ENCODE data around the gene AUTS2.

AUTS2 gene

DNA sequence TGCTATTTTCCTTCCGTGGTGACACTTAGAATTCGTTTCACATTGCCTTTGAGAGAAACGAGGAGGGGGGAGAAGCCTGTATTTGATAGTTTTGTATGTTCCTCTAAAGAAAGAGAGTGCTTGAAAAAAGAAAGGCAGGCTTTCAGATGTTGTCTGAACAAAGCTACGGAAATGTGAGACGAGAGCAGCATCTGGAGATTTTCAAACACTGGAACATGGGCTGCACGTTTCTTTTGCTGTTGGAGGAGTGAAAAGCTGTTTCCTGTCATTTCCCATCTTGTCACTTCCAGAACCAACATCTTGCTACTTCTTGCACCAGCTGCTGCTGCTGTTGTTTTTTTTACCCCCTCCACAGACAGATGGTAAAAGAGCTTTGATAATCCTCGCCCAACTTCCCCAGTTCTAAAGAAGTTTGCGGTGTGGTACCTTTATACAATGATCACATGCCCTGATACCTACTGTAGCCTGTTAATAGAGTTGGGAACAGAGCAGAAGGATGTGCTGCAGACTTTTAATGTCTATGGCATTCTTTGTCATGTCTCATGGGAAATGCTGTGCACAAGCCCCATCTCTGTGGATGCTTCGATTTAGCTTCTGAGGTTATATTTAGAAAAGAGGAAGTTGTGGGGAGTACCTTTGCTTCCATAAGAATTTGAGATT is 408.1 kb downstream of the AUTS2 start:
- no peaks in the 10 kb centered on the region for H3K4me1 ChIP-seq (ENCODE audit: insufficient read depth, low read length)
- no peaks in the 10 kb centered on the region for H3K36me3 ChIP-seq (ENCODE audit: insufficient read depth, low read length)
- H3K4me3 ChIP-seq (ENCODE audit: low read length) = no peak overlapping the region
- 85% methylated on average over 9 of the region's 9 CpGs for WGBS
- no peaks in the 10 kb centered on the region for H3K9me3 ChIP-seq (ENCODE audit: insufficient read depth, low read depth, low read length)
- no peak overlapping the region for H3K9ac ChIP-seq (ENCODE audit: low read depth, low read length)
- no peaks in the 10 kb centered on the region for H3K27me3 ChIP-seq (ENCODE audit: insufficient read depth, low read length)
- H3K27ac ChIP-seq (ENCODE audit: low read depth, low read length) = no peak overlapping the region

DNA sequence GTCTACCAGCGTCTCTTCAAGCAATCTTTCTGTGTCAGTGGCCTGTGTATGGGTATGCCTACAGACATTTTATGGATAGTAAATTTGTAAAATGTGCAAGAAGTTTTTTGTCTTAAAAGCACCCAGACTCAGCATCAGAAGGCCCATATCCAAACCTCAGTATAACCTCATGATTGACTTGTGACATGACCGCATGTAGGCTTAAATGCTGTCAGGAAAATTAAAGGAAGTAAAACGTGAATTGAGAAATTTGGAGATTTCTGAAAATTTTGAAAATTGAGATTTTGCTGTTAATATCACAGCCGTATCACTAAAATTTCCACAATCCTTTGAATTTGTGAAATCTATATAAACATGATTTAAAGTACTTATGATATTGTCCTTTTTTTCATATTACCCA is 410.2 kb downstream of the AUTS2 start:
- no peaks in the 10 kb centered on the region for H3K9me3 ChIP-seq (ENCODE audit: insufficient read depth, low read depth, low read length)
- H3K27ac ChIP-seq (ENCODE audit: low read depth, low read length) = no peak overlapping the region
- no peaks in the 10 kb centered on the region for H3K36me3 ChIP-seq (ENCODE audit: insufficient read depth, low read length)
- H3K9ac ChIP-seq (ENCODE audit: low read depth, low read length) = no peak overlapping the region
- no peaks in the 10 kb centered on the region for H3K27me3 ChIP-seq (ENCODE audit: insufficient read depth, low read length)
- H3K4me1 ChIP-seq (ENCODE audit: insufficient read depth, low read length) = peaks cover 13% of the 10 kb centered on the region
- H3K4me3 ChIP-seq (ENCODE audit: low read length) = no peak overlapping the region
- WGBS = 97% methylated on average over 3 of the region's 4 CpGs

DNA sequence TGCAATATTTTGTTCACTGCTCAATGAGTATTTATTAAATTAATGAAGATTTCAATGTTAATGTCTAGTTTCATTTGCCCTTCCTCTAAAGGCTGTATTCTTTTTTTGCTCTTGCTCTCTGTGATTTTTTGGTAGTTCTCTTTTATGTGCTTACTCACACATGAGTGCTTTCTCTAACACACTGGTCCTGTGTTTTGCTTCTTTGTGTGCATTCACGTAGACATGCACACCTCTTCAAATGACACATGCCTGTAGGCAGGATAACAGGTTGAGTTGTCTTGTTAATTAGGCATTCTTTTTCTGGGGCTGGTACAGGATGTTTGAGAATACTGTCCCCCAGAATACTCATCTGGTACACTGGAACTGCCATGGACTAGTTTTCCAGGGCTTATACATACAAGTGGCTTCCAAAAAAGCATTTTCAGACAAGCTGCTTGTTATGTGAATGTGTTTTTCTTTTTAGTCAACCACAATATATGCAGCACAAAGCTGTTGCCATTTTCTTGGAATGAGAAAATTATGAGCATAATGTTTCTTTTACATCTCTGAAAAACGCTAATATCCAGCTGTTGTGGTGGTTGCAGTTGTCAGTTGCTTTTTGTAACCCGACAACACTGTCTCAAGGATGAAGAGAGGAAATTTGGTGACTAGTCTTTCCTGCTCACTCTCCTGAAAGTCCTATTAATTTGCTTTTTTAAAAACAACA is 416.4 kb downstream of the AUTS2 start:
- H3K4me1 ChIP-seq (ENCODE audit: insufficient read depth, low read length) = peaks cover 32% of the 10 kb centered on the region
- no peaks in the 10 kb centered on the region for H3K27me3 ChIP-seq (ENCODE audit: insufficient read depth, low read length)
- no peaks in the 10 kb centered on the region for H3K9me3 ChIP-seq (ENCODE audit: insufficient read depth, low read depth, low read length)
- H3K27ac ChIP-seq (ENCODE audit: low read depth, low read length) = no peak overlapping the region
- 94% methylated on average over 3 of the region's 3 CpGs for WGBS
- no peak overlapping the region for H3K9ac ChIP-seq (ENCODE audit: low read depth, low read length)
- H3K36me3 ChIP-seq (ENCODE audit: insufficient read depth, low read length) = no peaks in the 10 kb centered on the region
- no peak overlapping the region for H3K4me3 ChIP-seq (ENCODE audit: low read length)

DNA sequence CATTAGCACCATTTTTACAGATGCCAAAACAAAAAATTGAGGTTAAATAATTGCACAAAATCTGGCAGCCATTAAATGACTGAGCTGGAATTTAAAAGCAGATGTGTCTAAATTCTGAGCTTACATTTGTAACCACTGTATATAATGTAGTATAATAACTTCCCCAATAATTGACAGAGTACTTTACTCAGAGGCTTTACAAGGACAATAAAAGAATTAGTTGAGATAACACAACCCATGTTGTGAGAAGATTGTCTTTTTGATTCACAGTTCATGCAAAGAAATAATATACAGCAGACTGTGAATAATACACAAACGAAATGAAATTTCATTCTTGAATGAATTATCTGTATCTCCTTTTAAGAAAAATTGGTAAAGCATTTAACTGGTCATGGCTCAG is 417.1 kb downstream of the AUTS2 start:
- no CpG with 5 or more reads among the region's 1 CpG for WGBS
- Histone ChIP-seq H3K4me3 (ENCODE audit: low read length) (no peak overlapping the region), H3K27ac (ENCODE audit: low read depth, low read length) (no peak overlapping the region), H3K4me1 (ENCODE audit: insufficient read depth, low read length) (peaks cover 32% of the 10 kb centered on the region), H3K36me3 (ENCODE audit: insufficient read depth, low read length) (no peaks in the 10 kb centered on the region), H3K9me3 (ENCODE audit: insufficient read depth, low read depth, low read length) (no peaks in the 10 kb centered on the region), H3K27me3 (ENCODE audit: insufficient read depth, low read length) (no peaks in the 10 kb centered on the region), H3K9ac (ENCODE audit: low read depth, low read length) (no peak overlapping the region)

DNA sequence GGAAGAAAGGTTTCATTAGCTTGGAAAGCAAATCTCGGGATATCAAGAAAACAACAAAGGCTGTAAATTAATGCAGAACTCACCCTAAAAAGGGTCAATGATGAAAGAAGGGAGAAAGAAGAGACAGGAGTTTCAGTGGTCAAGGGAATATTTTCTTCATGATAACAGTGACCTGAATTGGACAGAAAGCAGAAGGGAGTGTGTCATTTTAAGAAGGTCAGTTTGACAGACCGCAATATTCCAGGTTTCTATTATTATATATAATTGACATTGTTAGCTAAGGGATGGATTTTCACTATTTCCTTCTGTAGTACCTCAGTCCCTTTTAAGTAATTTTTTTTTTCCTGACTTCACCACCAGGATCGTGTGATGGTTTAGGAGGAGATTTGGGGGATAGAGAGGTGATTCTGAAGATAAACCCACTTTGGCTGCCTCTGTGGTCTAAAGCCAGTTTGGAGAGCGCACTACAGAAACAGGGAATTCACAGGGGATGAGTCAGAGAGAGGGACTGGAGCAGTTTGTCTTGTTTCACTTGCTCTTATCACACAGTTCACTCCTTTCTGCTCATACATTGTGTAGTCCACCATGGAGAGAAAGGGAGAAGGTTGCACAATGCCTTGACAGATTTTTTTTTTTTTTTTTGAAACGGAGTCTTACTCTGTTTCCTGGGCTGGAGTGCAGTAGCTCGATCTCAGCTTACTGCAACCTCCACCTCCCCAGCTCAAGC is 417.9 kb downstream of the AUTS2 start:
- Histone ChIP-seq H3K27ac (ENCODE audit: low read depth, low read length) (no peak overlapping the region), H3K9ac (ENCODE audit: low read depth, low read length) (no peak overlapping the region), H3K36me3 (ENCODE audit: insufficient read depth, low read length) (no peaks in the 10 kb centered on the region), H3K9me3 (ENCODE audit: insufficient read depth, low read depth, low read length) (no peaks in the 10 kb centered on the region), H3K4me1 (ENCODE audit: insufficient read depth, low read length) (peaks cover 32% of the 10 kb centered on the region), H3K4me3 (ENCODE audit: low read length) (no peak overlapping the region), H3K27me3 (ENCODE audit: insufficient read depth, low read length) (no peaks in the 10 kb centered on the region)
- WGBS = 78% methylated on average over 5 of the region's 6 CpGs

DNA sequence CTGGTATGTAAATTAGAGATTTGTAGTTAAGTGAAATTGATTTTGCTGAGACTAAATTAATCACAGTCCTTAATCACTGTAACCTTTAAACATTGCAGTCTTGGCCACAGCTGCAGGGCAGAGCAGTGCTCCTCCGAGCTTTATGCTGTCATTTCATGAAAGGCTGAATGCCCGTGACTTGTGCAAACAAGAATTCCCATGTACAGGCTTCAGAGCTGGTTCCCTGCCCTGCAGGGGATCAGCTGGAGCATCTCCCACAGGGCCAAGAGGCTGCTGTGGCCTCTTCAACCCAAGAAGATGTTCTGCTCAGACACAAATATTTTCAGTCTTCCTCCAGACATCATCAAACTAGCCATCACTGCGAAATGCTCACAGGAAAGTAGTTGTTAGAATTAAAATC is 419.1 kb downstream of the AUTS2 start:
- Histone ChIP-seq H3K27ac (ENCODE audit: low read depth, low read length) (no peak overlapping the region), H3K4me1 (ENCODE audit: insufficient read depth, low read length) (peaks cover 39% of the 10 kb centered on the region), H3K9ac (ENCODE audit: low read depth, low read length) (no peak overlapping the region), H3K9me3 (ENCODE audit: insufficient read depth, low read depth, low read length) (no peaks in the 10 kb centered on the region), H3K4me3 (ENCODE audit: low read length) (no peak overlapping the region), H3K27me3 (ENCODE audit: insufficient read depth, low read length) (no peaks in the 10 kb centered on the region), H3K36me3 (ENCODE audit: insufficient read depth, low read length) (no peaks in the 10 kb centered on the region)
- WGBS = 78% methylated on average over 2 of the region's 3 CpGs

DNA sequence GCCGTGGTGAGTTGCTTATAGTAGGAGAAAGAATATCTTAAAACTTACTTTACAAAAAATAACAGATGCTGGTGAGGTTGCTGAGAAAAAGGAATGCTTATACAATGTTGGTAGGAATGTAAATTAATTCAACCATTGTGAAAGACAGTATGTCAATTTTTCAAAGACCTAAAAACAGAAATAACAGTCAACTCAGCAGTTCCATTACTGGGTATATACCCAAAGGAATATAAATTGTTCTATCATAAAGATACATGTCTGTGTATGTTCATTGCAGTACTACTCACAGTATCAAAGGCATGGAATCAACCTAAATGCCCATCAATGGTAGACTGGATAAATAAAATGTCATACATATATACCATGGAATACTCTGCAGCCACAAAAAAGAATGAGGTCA is 420.4 kb downstream of the AUTS2 start:
- Histone ChIP-seq H3K9ac (ENCODE audit: low read depth, low read length) (no peak overlapping the region), H3K4me3 (ENCODE audit: low read length) (no peak overlapping the region), H3K4me1 (ENCODE audit: insufficient read depth, low read length) (peaks cover 28% of the 10 kb centered on the region), H3K27me3 (ENCODE audit: insufficient read depth, low read length) (no peaks in the 10 kb centered on the region), H3K9me3 (ENCODE audit: insufficient read depth, low read depth, low read length) (no peaks in the 10 kb centered on the region), H3K27ac (ENCODE audit: low read depth, low read length) (no peak overlapping the region), H3K36me3 (ENCODE audit: insufficient read depth, low read length) (no peaks in the 10 kb centered on the region)
- no CpG with 5 or more reads among the region's 1 CpG for WGBS

DNA sequence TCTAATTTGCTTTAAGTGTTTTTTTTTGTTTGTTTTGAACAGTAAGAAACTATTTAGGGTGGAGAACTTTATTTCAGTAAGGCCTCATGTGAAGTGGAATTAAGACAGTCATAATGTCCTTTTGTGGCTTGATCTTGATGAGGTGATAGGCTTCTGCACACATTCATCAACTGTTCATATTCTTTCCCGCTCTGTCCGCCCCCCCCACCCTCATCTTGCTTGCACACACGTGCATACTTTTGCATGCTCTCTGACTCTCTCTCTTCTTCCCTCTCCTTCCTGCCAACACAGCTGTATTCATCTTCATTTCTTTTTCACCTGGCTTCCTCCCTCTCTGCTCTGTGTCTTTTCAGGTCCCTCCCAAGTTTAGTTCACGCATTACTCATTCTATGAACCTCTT is 429.6 kb downstream of the AUTS2 start:
- H3K9me3 ChIP-seq (ENCODE audit: insufficient read depth, low read depth, low read length) = no peaks in the 10 kb centered on the region
- H3K4me3 ChIP-seq (ENCODE audit: low read length) = no peak overlapping the region
- H3K4me1 ChIP-seq (ENCODE audit: insufficient read depth, low read length) = peaks cover 25% of the 10 kb centered on the region
- H3K27me3 ChIP-seq (ENCODE audit: insufficient read depth, low read length) = no peaks in the 10 kb centered on the region
- no peak overlapping the region for H3K27ac ChIP-seq (ENCODE audit: low read depth, low read length)
- 86% methylated on average over 4 of the region's 4 CpGs for WGBS
- H3K9ac ChIP-seq (ENCODE audit: low read depth, low read length) = no peak overlapping the region
- H3K36me3 ChIP-seq (ENCODE audit: insufficient read depth, low read length) = no peaks in the 10 kb centered on the region

DNA sequence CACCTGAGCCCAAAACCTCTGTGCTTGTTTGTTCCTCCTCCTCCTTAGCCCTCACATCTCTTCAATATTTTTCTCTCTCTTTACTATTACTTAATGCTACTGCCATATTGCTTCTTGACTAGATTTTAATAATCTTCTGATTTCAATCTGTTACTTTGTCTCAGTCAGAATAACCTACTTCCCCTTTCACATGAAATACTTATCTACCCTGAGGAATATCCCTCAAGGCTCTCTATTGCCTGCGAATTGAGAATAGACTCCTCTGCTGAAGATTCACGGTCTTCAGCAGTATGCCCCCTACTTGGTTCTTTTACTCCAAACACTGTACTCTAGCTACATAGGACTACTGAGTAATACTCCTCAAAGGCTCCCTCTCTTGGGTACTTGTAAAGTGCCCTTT is 430.3 kb downstream of the AUTS2 start:
- H3K9me3 ChIP-seq (ENCODE audit: insufficient read depth, low read depth, low read length) = no peaks in the 10 kb centered on the region
- no peaks in the 10 kb centered on the region for H3K36me3 ChIP-seq (ENCODE audit: insufficient read depth, low read length)
- no peak overlapping the region for H3K4me3 ChIP-seq (ENCODE audit: low read length)
- H3K27ac ChIP-seq (ENCODE audit: low read depth, low read length) = no peak overlapping the region
- H3K27me3 ChIP-seq (ENCODE audit: insufficient read depth, low read length) = no peaks in the 10 kb centered on the region
- 91% methylated on average over 2 of the region's 2 CpGs for WGBS
- H3K4me1 ChIP-seq (ENCODE audit: insufficient read depth, low read length) = peaks cover 28% of the 10 kb centered on the region
- H3K9ac ChIP-seq (ENCODE audit: low read depth, low read length) = no peak overlapping the region

DNA sequence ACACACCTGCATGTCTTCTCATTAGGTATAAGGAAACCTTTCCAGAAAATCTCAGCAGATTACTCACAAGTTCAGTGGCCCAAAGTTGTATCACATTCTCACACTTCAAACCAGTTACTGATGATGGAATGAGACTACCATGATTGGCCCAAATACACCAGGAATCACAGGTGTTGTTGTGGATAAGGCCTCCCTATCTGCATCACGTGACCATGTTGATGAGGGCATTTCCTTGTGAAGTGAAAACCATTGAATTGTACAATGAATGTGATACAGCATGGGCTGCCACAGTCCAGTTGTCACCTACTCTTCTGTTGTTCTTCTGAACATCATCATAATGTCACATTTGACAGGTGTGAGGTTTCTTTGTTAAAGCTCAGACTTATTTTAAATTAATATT is 431.7 kb downstream of the AUTS2 start:
- Histone ChIP-seq H3K36me3 (ENCODE audit: insufficient read depth, low read length) (no peaks in the 10 kb centered on the region), H3K27ac (ENCODE audit: low read depth, low read length) (no peak overlapping the region), H3K4me1 (ENCODE audit: insufficient read depth, low read length) (peaks cover 30% of the 10 kb centered on the region), H3K9me3 (ENCODE audit: insufficient read depth, low read depth, low read length) (no peaks in the 10 kb centered on the region), H3K9ac (ENCODE audit: low read depth, low read length) (no peak overlapping the region), H3K27me3 (ENCODE audit: insufficient read depth, low read length) (no peaks in the 10 kb centered on the region), H3K4me3 (ENCODE audit: low read length) (no peak overlapping the region)
- WGBS = 92% methylated on average over 1 of the region's 1 CpG

DNA sequence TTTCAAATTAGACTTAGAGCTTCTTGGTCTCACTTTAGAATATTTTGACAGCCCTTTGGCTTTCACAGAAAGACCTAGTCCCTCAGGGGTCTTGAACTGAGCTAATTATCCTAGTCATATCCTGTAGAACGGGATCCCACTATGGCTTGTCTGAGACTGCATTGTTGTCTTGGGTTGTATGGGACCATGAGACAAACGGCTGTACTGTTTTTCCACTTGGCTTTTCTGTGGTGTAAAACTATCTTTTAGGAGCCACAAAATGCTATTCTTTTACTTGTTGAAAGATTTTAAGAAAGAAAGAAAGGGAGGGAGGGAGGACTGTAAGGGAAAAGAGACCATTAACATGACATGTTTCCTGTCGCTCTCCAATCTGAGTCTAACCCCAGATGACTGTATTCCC is 432.5 kb downstream of the AUTS2 start:
- Histone ChIP-seq H3K4me1 (ENCODE audit: insufficient read depth, low read length) (peaks cover 37% of the 10 kb centered on the region), H3K9me3 (ENCODE audit: insufficient read depth, low read depth, low read length) (no peaks in the 10 kb centered on the region), H3K36me3 (ENCODE audit: insufficient read depth, low read length) (no peaks in the 10 kb centered on the region), H3K27me3 (ENCODE audit: insufficient read depth, low read length) (no peaks in the 10 kb centered on the region), H3K27ac (ENCODE audit: low read depth, low read length) (no peak overlapping the region), H3K4me3 (ENCODE audit: low read length) (no peak overlapping the region), H3K9ac (ENCODE audit: low read depth, low read length) (no peak overlapping the region)
- WGBS = 90% methylated on average over 3 of the region's 3 CpGs
